HG03135 (cell line): ENCODE measurements around the gene ERC2.
"Not testable (repeated sequence)": the region's sequence is repeated elsewhere in the genome, so short reads cannot be mapped to it uniquely, and the experiment has no call there.

ENCODE experiments used
- ATAC-seq: cut with Tn5 transposase; IDR thresholded peaks from one replicate; pipeline ENCODE4 v1.9.1; 2021; ENCODE audit warnings: mild to moderate bottlenecking, moderate library complexity; ENCODE audit not compliant: unreplicated experiment

ERC2 gene

DNA sequence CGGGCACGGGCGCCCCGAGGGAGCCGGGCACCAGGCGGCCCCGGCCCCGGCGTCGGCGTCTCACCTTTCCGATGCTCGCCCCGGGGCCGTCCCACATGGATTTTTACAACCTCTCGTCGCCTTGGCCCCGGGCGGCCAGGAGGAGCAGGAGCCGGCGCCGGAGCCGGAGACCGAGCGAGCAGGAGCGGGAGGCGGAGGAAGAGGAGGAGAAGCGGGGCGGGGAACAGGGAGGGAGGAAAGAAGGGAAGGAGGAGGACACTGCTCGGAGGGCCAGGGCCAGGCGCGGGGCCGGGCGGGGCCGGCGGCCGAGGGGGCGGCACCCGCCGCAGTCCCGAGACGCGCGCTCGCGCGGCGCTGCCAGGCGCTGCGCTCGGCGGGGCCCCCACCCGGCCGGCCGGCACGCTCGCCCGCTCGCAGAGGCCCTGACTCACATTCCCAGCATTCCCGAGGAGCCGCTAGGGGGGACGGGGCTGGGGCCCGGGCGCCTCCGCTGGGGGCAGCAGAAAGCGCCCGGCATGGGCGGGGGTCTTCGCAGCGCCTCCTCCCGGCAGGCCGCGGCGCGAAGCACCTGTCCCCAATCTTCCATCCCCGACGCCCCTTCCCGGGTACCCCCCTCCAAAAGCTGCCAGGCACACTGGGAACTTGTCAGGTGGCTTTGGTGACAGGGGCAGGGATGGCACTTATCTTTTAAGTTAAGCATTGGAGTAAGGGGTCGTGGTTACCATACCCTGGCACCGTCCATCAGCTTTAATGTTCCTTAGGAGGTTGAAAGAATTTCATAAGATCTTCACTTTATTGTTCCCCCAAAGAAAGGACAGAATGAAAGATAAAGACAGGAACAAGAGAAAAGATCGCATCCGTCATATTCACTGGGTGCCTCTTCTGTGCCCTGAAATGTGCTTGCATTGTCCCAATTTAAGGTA, at the start of gene ERC2:
Gene ERC2, minus strand, starts transcription at position 284 of the 923 bp plus-strand sequence.
- ATAC-seq, result no peak

DNA sequence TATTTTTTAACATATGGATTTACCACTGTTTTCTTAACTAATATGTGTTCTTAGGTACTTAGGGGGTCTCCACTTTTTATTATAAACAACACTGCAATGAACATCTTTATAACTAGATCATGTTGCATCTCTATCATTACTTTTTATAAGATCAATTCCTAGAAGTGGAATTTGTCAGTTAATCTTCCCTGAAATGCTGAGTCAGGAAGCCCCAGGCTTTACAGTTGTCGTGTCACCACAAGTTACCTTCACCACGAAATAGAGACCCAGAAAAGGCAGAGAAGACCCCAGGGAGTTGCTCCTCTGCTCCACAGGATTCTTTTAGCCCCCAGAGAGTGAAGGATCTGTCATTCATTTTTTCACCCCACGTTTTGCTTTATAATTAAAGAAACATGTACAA, 34.5 kb upstream of the ERC2 start:
- no peak for ATAC-seq

- ATAC-seq, result not testable (repeated sequence)
These were observed 28.1 kb upstream of the ERC2 start for GRCh38 chr3:56496376-56496775.

- peak; percentile 96 for ATAC-seq
These were observed 26.5 kb upstream of the ERC2 start for GRCh38 chr3:56494679-56495322.

DNA sequence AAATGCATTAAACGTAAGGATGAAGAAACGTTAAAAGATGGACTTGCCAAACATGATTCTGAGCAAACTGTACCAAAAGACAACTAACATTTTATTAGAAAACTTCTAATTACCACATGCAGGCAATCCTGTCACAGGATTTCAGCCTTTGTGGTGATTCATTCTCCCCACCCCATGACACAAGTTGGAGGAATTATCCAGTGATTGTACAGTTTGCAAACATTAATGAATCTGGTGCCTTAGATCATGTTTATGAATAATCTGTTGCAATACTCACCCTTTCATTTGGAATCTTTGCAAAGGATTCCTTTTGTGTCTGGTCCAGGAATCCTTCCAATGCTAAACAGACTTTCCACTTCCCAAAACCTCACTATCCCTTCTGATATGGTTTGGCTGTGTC, 23.3 kb upstream of the ERC2 start:
- ATAC-seq, result no peak

- no peak for ATAC-seq
These were observed 20.7 kb upstream of the ERC2 start for GRCh38 chr3:56488812-56489600.

- no peak for ATAC-seq
These were observed 16.3 kb upstream of the ERC2 start for GRCh38 chr3:56484525-56485032.

DNA sequence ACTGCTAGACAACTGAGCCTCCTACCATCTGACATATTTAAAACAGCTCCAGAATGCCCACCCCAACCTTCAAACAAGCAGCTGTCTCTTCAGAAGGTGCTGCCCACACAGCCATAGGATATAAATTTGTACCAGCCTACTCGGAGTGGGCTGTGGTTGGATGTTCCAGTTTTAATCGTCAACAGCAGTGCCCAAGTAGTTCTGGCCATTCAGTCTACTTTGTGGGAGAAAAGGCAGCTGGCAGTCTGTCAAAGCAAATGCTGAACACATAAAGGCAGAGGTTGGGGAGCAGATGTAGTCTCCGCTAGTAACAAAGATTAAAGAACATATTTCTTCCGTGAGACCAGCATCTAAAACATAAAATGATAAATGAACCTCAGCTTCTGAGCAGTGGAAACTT, 15.9 kb upstream of the ERC2 start:
- no peak for ATAC-seq

GRCh38 chr3:56477646-56478045, 9.4 kb upstream of the ERC2 start:
- ATAC-seq, result no peak

- ATAC-seq, result no peak
These were observed 8.5 kb upstream of the ERC2 start for GRCh38 chr3:56476771-56477170.

DNA sequence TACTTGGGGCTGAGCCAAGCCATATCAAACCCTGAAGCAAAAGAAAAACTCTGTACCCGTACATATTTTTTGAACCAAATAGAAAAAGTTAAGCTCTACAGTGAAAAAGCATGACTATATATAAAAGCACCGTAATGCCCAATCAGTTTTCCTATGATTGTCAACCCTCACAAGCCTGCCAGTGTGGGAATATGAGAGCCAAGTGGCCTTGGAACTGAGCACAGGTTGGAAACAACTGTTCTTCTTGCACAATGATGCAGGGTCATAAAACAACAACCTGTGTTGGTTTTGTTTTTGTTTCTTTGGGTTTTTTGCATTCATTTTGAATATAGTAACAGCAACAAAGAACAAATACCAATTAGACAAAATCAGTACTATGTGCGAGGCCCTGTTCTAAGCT, 3.5 kb upstream of the ERC2 start:
- ATAC-seq, result no peak

GRCh38 chr3:56469141-56469540, 874 bp upstream of the ERC2 start:
- no peak for ATAC-seq

GRCh38 chr3:56467801-56468183, 475 bp downstream of the ERC2 start:
- no peak for ATAC-seq

- no peak for ATAC-seq
These were observed 1.2 kb downstream of the ERC2 start for GRCh38 chr3:56467108-56467507.

DNA sequence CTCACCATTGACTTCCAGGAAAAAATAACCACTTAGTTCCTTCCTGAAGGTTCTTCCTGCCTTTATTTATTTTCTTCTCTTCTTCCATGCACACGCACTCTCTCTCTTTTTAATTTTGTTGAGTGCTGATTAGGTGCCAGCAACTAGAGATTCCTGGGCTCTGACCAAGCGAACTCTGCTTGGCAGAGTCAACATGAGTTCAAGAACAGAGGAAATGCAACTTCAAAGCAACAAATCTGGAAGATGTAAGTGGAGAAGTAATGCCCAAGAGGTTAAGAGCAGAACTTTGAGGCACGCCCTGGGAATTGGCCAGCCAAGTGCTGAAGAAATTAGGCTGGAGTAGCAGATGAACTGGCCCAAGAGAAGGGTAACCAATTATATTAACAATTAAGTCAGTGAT, 8.5 kb downstream of the ERC2 start:
- ATAC-seq, result no peak

DNA sequence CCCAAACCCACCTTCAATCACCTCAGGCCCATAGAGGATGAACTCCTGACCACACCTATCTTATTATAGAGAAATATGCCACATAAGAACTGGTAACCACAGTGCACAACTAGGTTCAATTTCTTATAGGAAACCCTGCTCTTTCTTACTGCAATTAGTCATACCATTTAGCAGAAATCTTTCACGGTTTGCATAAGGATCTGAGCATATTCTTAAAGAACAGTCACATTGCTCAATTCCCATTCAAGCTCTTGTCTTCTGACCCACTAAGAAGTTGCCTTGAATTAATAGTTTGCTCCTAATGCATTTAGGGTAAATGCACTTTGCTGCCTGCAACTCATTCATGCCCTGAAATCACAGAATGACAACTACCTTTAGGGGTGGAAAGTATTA, 9.2 kb downstream of the ERC2 start:
- no peak for ATAC-seq

- ATAC-seq, result no peak
These were observed 9.7 kb downstream of the ERC2 start for GRCh38 chr3:56458496-56459103.

GRCh38 chr3:56456117-56456516, 12.2 kb downstream of the ERC2 start:
- ATAC-seq, result no peak

- ATAC-seq, result no peak
These were observed 15.3 kb downstream of the ERC2 start for GRCh38 chr3:56453011-56453410.

- ATAC-seq, result no peak
These were observed 16.2 kb downstream of the ERC2 start for GRCh38 chr3:56452085-56452484.

DNA sequence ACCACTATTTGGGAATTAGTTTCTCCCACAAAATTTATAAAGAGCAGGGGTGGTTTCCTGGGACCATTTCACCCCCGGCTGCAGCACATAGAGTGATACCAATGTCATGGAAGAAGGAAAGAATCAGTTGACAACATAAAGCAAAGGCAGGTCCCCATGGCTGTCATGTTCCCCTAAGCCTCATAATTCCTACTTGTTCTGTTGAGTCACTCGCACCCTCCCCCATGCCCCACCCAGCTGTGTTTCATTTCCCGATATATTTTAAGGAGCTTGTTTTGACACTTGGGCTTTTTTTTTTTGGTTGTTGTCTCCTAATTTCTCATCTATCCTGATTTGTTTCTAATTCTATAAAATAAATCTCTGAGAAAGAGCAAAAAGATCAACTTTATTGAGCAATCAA, 24.9 kb downstream of the ERC2 start:
- no peak for ATAC-seq
